GM18499 (cell line): ENCODE measurements around the gene NUP93.
A peak's percentile ranks its signal among the peaks of the same experiment; 100 is the strongest.
"Not testable (repeated sequence)": the region's sequence is repeated elsewhere in the genome, so short reads cannot be mapped to it uniquely, and the experiment has no call there.

Source experiments
- ATAC-seq: cut with Tn5 transposase; IDR thresholded peaks from one replicate; pipeline ENCODE4 v1.9.1; 2021; ENCODE audit warnings: moderate number of reproducible peaks; ENCODE audit not compliant: insufficient read depth, unreplicated experiment

The NUP93 gene

DNA sequence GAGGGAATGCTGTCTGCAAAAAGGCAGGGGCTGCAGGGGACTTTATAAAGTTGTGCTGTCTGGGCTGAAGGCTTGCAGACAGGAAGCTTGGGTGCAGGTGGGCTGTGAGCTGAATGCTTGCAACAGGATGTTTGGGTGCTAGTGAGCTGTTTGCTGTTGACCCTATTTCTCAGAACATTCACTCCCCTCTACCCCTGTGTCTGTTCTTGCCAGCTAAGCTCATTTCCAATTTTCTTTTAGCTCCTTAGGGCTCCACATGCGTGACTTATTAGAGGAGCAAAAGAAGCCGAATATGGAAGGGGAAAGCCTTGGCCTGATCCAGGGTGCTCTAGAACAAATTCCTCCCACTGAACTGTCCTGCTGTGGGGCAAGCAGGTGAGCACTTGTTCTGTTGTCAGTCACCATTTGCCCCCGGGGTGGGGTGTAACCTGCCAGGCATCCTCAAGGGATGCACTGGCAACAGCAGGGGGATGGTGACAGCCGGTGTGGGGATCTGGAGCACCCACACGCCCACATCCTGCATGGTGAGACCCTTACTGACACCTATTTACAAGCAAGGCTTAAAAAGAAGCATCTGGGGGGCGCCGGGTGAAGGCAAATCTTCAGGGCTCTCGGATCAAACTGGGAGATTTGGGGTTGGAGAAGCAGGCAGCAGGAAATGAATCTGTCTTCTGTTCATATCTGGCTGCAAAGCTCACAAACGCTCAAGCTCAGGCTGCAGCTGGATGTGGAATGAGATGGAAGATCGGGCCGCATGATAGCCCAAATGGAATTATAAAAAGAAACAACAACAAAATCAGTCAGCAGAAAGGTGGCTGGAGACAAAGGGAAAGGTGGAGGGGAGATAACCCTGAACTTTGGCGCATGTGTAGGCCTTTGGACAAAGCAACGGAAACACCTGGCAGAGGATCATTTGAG is 21.1 kb upstream of the NUP93 start:
- no peak for ATAC-seq

DNA sequence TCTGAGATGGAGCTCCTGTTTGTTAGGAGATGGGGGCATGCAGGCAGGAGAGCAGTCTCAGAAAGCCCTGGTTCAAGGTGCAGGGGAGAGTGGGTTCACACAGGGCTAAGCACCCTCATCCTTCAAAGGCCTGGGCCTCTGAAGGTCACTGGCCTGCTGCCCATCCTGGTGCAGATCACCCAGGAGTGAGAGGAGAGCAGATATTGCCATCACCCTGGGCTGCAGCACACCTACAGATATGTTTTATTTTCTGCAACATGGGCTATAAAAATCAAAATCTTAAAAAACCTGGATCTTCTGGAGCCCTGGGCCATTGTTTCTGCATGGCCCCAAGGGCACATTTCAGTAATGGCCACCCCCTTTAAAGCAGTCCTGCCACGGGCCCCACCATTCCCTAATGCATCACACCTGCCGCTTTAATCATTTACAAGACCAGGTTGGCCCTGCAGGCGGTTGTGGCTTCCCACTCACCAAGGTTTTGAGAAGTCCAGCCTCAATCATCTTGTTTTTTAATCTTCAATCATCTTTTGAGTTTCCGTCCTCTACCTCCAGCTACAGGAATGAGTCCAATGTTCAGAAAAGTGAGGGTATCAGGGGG is 20.4 kb upstream of the NUP93 start:
- no peak for ATAC-seq

DNA sequence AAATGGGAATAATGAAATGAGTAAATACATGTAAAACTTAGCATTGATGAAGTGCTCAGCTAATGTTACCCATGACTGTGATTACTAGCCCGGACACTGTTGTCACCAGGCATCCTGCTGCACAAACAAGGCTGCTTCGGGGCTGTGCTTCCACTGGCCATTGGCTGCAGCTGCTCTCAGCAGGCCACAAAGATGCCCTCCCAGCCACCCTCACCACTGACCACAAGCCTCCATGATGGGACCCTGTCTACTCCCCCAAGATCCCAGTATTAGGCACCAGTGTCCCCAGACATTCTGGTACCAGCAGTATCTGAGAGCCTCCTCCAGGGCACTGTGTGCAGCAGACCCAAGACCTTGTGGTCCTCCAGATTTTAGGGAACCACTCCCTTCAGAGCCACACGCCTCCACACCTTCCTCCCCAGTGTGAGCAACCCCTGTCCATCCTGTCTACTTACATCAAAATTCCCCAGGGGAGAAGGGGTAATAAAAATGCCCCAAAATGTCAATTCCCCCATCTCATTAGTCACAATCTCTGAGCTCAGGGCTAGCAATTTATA is 19.7 kb upstream of the NUP93 start:
- no peak for ATAC-seq

DNA sequence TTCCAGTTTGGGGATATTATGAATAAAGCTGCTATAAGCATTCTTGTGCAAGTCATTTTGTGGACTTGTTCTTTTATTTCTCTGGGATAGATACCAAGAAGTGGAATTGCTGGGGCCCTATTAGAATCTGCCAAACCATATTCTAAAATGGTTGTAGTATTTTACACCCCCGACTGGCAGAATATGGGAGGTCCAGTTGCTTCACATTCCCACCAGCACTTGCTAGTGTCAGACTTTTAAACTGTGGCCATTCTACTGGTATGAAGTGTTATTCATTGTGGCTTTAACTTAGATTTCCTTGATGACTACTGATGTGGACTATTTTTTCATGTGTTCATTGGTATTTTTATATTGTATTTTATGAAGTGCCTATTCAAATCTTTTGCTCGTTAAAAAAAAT is 18.1 kb upstream of the NUP93 start:
- no peak for ATAC-seq

DNA sequence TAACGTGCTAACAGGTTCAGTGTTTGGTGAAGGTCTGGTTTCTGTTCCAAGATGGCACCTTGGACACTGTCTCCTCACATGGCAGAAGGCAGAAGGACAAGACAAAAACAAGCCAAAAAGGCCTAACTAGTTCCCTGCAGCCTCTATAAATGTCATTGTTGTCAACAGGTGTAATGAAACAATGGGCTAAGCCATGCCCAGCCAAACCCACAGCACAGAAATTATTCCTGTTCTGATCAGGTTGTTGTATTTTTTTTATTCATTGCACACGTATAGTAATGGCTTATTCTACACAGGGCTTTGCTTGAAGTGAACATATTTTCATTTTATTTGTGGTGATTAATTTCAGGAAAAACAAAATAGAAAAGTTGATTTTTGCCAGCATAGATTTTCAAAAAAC is 16.1 kb upstream of the NUP93 start:
- no peak for ATAC-seq

DNA sequence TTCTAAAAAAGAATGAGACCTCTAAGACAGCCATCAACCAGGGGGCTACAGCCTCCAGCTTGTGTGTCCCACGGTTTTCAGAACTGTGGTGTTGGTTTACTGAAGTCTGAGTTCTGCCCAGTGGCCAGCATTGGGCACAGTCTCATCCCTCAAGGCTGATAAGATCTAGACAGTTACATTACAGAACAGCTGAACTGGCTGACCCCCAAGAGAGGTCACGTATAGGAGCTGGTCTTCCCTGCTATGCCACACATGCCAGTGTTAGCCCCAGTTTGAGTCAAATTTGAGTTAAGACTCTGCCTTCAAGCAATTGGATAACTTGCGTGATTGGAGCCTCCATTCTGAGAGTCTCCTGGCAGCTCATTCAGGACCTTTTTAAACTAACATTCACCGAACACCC is 14.8 kb upstream of the NUP93 start:
- ATAC-seq: no peak

DNA sequence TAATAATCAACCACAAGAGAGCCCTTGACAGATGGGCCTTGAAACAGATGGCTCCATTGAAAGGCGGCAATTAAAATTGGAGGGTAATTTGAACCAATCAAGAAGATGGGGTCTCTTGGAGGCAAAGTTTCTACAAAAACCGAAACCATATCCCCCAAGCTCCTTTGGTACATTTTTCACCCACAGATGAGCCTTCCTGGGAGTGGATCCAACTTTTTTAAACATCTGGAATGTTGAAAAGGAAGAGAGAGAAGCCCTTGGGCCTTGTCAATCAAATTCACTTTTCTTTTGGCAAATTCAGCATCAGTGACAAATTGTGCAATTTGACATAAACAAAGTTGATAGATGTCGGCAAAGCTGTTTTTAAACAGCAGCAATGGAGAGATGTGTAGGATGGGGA is 13.2 kb upstream of the NUP93 start:
- ATAC-seq: no peak

DNA sequence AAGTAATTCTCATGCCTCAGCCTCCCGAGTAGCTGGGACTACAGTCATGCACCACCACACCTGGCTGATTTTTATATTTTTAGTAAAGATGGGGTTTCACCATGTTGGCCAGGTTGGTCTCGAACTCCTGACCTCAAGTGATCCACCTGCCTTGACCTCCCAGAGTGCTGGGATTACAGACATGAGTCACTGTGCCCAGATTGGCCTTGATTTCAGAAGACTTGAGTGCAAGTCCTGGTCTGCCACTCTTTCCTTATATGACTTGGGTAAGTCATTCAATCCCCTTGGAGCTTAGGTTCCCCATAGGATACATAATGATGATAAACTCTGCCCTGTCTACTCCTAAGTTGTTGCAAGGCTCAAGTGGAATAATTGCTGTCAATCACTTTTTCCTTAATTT is 12.4 kb upstream of the NUP93 start:
- ATAC-seq: not testable (repeated sequence)

DNA sequence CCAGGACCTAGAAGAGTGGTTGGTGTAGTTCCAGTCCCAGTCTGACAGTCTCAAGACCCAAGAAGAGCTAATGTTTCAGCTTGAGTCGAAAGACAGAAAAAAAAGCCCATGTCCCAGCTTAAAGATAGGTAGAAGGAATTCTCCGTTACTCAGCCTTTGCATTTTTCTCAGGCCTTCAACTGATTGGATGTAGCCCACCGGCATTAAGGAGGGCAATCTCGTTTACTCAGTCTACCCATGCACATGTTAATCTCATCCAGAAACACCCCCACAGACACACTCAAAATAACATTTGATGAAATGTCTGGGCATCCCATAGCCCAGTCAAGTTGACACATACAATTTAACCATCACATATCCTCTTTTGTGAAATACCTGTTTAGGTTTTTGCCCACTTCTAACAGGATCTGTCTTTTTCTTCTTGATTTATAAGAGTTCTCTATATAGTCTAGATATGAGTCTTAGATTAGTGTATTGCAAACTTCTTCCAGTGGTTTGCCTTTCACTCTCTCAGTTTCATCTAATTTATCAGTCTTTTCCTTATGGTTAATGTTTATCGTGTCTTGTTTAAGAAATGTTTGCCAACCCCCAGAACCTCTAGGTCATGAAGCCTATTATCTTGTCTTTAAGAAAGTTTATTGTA is 7.6 kb upstream of the NUP93 start:
- no peak for ATAC-seq

DNA sequence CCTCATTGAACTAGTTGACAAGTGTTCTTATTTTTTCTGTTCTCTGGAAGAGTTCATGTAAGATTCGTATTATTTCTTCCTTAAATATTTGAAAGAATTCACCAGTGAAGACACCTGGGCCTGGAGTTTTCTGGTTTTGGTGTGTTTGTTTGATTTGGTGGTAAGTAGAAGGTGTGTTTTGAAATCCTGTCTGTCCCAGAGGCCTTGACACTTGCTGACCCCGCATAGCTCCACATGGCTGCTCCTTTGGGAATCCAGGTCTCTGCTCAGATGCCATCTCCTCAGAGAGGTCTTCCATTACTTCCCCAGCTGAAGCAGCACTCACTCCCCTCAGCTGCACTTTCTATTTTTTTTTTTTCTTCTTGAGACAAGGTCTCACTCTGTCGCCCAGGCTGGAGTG is 5.7 kb upstream of the NUP93 start:
- ATAC-seq: no peak

DNA sequence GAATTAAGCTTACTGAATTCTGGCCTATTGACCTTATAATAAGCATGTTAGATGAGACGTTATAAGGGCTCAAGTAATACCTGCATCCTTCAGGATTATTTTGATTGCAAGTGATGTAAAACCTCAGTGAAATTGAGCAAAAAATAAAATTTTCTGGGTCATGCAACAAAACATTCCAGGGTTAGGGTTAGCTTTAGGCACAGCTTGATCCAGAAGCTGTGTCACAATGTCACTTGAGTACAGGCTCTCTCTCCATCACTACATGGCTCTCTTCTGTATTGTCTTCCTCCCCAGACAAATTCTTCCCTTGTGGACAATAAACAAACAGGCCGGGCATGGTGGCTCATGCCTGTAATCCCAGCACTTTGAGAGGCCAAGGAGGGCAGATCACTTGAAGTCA is 3.6 kb upstream of the NUP93 start:
- no peak for ATAC-seq

DNA sequence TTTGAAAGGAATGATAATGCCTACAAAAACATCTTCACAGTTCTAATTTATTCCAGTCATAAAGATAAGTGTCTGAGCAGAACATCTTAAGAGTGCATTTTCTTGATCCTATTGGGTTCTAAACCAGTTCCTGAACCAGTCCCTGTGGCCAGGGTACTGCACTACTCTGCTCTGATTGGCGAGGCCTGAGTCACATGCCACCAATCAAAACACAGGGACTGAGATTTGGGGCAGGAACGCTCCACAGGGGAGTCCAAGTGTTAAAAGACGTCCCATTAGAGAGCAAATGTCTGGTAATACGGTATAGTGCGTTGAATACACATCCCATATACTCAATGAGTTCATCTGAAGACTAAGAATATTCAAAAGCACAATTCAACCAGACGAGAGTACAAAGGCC is 3.0 kb upstream of the NUP93 start:
- no peak for ATAC-seq

DNA sequence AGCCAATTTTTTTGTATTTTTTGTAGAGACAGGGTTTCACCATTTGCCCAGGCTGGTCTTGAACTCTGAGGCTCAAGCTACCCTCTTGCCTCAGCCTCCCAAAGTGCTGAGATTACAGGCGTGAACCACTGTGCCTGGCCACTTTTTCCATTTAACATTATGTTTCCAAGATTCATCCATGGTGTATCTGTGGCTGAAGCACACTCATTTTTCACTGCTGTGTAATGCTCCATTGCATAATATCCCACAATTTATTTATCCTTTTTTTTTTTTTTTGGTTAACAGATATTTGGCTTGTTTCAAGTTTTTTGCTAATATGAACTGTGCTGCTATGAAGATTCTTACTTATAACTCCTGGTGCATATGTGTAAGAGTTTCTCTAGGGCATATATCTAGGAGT is 1.9 kb upstream of the NUP93 start:
- ATAC-seq: no peak

DNA sequence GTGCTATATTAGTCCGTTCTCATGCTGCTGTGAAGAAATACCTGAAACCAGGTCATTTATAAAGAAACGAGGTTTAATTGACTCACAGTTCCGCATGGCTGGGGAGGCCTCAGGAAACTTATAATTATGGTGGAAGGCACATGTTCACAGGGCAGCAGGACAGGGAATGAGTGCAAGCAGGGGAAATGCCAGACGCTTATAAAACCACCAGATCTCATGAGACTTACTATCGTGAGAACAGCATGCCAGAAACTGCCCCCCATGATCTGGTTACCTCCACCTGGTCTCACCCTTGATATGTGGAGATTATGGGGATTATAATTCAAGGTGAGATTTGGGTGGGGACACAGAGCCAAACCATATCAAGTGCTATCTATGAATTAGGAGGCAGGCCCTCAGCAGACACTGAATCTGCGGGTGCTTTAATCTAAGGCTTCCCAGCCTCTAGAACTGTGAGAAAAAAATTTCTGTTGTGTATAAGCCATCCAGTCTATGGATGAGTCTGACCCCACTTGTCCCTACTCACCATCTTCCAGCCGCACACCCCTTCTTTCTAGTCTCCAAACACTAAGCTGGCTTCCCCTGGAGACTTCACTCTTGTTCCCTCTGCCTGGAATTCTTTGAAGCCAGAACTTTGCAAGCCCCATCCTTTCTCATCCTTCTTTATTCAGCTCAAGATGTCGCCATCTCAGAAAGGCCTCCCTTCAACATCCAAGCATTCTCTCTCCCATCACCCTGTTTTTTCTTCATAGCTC is 772 bp upstream of the NUP93 start:
- ATAC-seq: no peak

DNA sequence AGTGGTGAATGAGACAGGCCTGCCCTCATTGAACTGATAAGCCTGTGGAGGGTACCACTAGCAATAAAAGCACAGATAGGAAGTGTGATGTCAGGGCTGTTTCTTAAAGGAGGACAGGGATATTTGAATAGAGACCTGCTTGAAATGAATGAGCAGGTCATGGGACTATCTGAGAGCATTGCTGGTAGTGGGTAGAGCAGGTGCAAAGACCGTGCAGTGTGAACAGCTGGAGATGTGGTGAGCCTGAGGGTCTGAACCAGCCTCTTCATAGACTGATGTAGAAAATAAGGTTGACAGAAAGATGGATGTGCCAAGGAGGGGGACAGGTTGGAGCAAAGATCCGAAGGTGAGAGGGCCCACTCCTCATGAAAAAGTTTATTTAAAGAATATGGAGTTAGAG is 2.4 kb downstream of the NUP93 start:
- peak; percentile 42 for ATAC-seq

DNA sequence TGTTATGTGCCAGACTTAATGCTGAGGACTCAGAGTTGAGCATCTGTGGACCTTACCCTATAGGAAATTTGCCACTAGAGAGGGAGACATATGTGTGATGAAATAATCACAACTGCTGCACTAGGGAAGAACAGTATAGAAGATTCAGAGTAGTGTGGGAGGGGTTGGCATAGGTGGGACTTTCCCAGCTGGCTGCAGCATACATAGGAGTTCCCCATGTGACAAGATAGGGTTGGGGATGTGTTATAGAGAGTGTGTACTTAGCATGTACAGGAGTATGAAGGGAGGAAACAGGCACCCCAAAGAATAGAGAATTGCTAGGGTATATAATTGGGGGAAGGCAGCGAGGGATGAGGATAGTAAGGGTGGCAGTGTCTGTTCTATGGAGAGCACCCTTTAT is 2.9 kb downstream of the NUP93 start:
- no peak for ATAC-seq

DNA sequence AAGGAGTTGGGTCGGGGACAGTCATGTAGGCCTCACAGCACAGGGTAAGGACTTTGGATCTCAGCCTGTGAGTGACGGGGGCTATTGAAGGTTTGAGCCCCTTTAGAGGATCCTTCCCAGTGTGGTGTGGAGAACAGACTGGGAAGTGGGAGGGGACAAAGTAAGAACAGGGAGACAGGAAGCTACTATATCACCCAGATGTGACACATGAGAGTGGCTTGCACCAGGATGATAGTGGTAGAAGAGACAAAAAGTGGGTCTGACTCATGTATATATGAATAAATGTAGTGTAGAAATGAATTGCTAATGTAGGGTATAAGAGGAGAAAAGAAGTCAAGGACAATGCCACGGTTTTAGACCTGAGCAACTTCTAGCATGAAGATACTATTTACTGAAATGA is 4.5 kb downstream of the NUP93 start:
- no peak for ATAC-seq

DNA sequence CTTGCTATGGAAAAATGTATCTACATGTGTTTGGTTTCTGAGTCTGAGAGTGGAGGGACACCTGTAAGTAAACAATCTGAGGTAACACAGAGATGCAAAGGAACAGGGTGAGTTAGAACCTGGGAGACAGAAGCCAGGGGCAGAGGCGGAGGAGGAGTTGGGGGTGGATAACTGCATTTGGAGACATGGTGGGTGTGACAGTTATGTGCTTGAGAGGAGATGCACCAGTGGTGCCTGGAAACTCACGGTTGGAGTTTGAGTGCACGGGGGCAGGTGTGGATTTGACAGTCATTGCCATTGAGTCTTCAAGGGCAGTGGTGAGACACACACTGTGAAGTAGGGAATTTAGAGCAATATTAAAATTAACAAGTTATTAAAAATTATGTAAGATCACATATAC is 6.5 kb downstream of the NUP93 start:
- no peak for ATAC-seq

DNA sequence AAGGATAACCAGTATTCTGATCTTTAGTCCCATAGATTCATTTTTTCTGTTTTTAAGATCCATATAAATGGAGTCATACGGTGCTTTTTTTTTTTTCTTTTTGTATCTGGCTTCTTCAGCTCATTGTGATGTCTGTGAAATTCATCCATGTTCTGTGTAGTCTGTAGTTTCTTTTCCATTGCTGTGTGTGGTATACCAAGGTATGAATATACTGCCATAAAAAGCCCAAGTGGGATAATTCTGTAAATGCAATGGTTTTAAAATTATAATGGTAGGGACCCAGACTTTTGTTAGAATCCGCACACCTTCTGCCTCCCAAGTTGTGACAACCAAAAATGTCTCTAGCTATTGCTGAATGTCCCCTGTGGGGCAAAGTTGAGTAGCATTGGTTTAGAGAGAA is 7.6 kb downstream of the NUP93 start:
- no peak for ATAC-seq

DNA sequence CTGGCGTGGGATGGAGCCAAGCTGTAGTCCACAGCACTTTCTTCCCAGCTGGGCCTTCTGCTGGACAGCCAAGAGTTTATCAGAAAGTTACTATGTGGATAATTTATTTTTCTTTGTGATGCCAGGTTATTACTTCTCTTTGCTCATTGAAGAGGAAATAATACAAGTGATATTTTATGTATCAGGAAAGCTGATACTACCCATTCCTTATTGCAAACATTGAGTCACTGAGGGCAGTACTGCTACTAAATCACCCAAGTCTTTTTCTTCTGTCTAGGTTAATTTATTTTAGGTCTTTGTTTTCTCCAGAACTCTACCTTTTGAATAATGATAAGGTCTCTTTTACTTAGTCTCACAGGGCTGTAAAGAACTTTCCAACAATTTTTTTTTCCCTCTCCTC is 8.3 kb downstream of the NUP93 start:
- ATAC-seq: no peak

DNA sequence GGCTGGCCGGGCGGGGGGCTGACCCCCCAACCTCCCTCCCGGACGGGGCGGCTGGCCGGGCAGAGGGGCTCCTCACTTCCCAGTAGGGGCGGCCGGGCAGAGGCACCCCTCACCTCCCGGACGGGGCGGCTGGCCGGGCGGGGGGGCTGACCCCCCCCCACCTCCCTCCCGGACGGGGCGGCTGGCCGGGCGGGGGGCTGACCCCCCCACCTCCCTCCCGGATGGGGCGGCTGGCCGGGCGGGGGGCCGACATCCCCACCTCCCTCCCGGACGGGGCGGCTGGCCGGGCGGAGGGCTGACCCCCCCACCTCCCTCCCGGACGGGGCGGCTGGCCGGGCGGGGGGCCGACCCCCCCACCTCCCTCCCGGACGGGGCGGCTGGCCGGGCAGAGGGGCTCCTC is 9.4 kb downstream of the NUP93 start:
- not testable (repeated sequence) for ATAC-seq
